H9 (cell line): ENCODE measurements around the gene CPT1A. TPM values are rescaled to one million over a fixed set of nuclear protein-coding genes. Genes with fewer than 3 reads are reported as not detected.
A peak's percentile ranks its signal among the peaks of the same experiment; 100 is the strongest.

Experiments used
- DNase-seq: peaks from one replicate; pipeline ENCODE4 v3.0.0-alpha.2; 2017
- H2AFZ ChIP-seq: one replicate; pipeline ENCODE4 v1.6.1; 2013; ENCODE audit warnings: mild to moderate bottlenecking, low read length, control low read depth, moderate library complexity
- H2AK5ac ChIP-seq: 2 replicates; pipeline ENCODE4 v1.6.1; 2013; ENCODE audit warnings: low read length, control low read depth, mixed read lengths; ENCODE audit not compliant: insufficient read length
- H2BK120ac ChIP-seq: one replicate; pipeline ENCODE4 v1.6.1; 2013; ENCODE audit warnings: low read depth, mild to moderate bottlenecking, low read length, control low read depth, inconsistent platforms; ENCODE audit not compliant: poor library complexity, severe bottlenecking
- H2BK12ac ChIP-seq: 2 replicates; pipeline ENCODE4 v1.6.1; 2013; ENCODE audit warnings: low read length, control low read depth, mixed read lengths, low read depth; ENCODE audit not compliant: insufficient read length
- H2BK15ac ChIP-seq: 2 replicates; pipeline ENCODE4 v1.6.1; 2013; ENCODE audit warnings: low read depth, low read length, control low read depth
- H2BK20ac ChIP-seq: one replicate; pipeline ENCODE4 v1.6.1; 2013; ENCODE audit warnings: low read depth, mild to moderate bottlenecking, low read length, control low read depth, inconsistent platforms; ENCODE audit not compliant: poor library complexity, severe bottlenecking
- H2BK5ac ChIP-seq: 2 replicates; pipeline ENCODE4 v1.6.1; 2013; ENCODE audit warnings: low read length, control low read depth, mixed read lengths; ENCODE audit not compliant: insufficient read length
- H3K14ac ChIP-seq: 2 replicates; pipeline ENCODE4 v1.6.1; 2013; ENCODE audit warnings: low read length, control low read depth; ENCODE audit not compliant: insufficient read depth
- H3K18ac ChIP-seq: 2 replicates; pipeline ENCODE4 v1.6.1; 2013; ENCODE audit warnings: low read depth, mild to moderate bottlenecking, mixed read lengths, low read length, control low read depth; ENCODE audit not compliant: insufficient read length
- H3K23ac ChIP-seq: 2 replicates; pipeline ENCODE4 v1.6.1; 2013; ENCODE audit warnings: low read length, control low read depth, mixed read lengths, low read depth; ENCODE audit not compliant: insufficient read length
- H3K23me2 ChIP-seq: 2 replicates; pipeline ENCODE4 v1.6.1; 2013; ENCODE audit warnings: low read depth, mild to moderate bottlenecking, mixed read lengths, low read length, control low read depth; ENCODE audit not compliant: insufficient read length, poor library complexity, severe bottlenecking
- H3K27ac ChIP-seq: 2 replicates; pipeline ENCODE4 v1.5.1; 2013; ENCODE audit warnings: low read length, control low read depth, mixed read lengths, low read depth; ENCODE audit not compliant: insufficient read length
- H3K27me3 ChIP-seq: 2 replicates; pipeline ENCODE4 v1.6.1; 2013; ENCODE audit warnings: low read length, control low read depth, inconsistent platforms; ENCODE audit not compliant: insufficient read depth
- H3K4ac ChIP-seq: 2 replicates; pipeline ENCODE4 v1.6.1; 2013; ENCODE audit warnings: low read depth, mild to moderate bottlenecking, control low read depth, inconsistent platforms, low read length, moderate library complexity
- H3K4me1 ChIP-seq: 2 replicates; pipeline ENCODE4 v1.6.1; 2013; ENCODE audit warnings: low read length, control low read depth, inconsistent platforms; ENCODE audit not compliant: insufficient read depth
- H3K4me2 ChIP-seq: 2 replicates; pipeline ENCODE4 v1.6.1; 2013; ENCODE audit warnings: low read length, control low read depth, mixed read lengths; ENCODE audit not compliant: insufficient read length, insufficient read depth
- H3K56ac ChIP-seq: 2 replicates; pipeline ENCODE4 v1.6.1; 2013; ENCODE audit warnings: low read depth, mild to moderate bottlenecking, mixed read lengths, low read length, control low read depth; ENCODE audit not compliant: insufficient read length
- H3K79me1 ChIP-seq: 2 replicates; pipeline ENCODE4 v1.6.1; 2013; ENCODE audit warnings: low read depth, mild to moderate bottlenecking, moderate library complexity, low read length, control low read depth, inconsistent platforms; ENCODE audit not compliant: insufficient read depth, poor library complexity, severe bottlenecking
- H3K79me2 ChIP-seq: 2 replicates; pipeline ENCODE4 v1.6.1; 2013; ENCODE audit warnings: low read length, control low read depth, inconsistent platforms; ENCODE audit not compliant: insufficient read depth
- H3K9ac ChIP-seq: 2 replicates; pipeline ENCODE4 v1.6.1; 2013; ENCODE audit warnings: low read length, control low read depth, mixed read lengths; ENCODE audit not compliant: insufficient read length; ENCODE audit errors: extremely low read depth
- H3K9me3 ChIP-seq: one replicate; pipeline ENCODE4 v1.6.1; 2013; ENCODE audit warnings: low read depth, low read length, inconsistent platforms; ENCODE audit not compliant: control insufficient read depth
- H3T11ph ChIP-seq: one replicate; pipeline ENCODE4 v1.6.1; 2013; ENCODE audit warnings: mild to moderate bottlenecking, low read length, control low read depth, inconsistent platforms
- H4K20me1 ChIP-seq: one replicate; pipeline ENCODE4 v1.6.1; 2013; ENCODE audit not compliant: control insufficient read depth, insufficient read length, insufficient read depth
- H4K5ac ChIP-seq: 2 replicates; pipeline ENCODE4 v1.6.1; 2013; ENCODE audit warnings: low read depth, mild to moderate bottlenecking, mixed read lengths, low read length, control low read depth; ENCODE audit not compliant: insufficient read length
- H4K8ac ChIP-seq: replicated peaks from 2 replicates; pipeline ENCODE4 v1.6.1; 2013; ENCODE audit warnings: low read length, control low read depth, mixed read lengths, low read depth; ENCODE audit not compliant: insufficient read length
- H4K91ac ChIP-seq: 2 replicates; pipeline ENCODE4 v1.6.1; 2013; ENCODE audit warnings: low read depth, mild to moderate bottlenecking, moderate library complexity, mixed read lengths, low read length, control low read depth; ENCODE audit not compliant: insufficient read length
- H3K27ac Mint-ChIP-seq, 3 experiments: 2 replicates in 2 of 3; 3 replicates in 1 of 3; pipeline ENCODE4 v1.8.0; 2020 to 2021; ENCODE audit warnings: mixed read lengths in 3 of 3, mild to moderate bottlenecking in 1 of 3, moderate library complexity in 1 of 3
- H3K27me3 Mint-ChIP-seq: 2 replicates; pipeline ENCODE4 v1.8.0; 2021; ENCODE audit warnings: low read depth, mild to moderate bottlenecking, moderate library complexity, mixed read lengths
- H3K36me3 Mint-ChIP-seq, 3 experiments: 2 replicates in 2 of 3; 3 replicates in 1 of 3; pipeline ENCODE4 v1.8.0; 2020 to 2021; ENCODE audit warnings: low read depth in 3 of 3, mixed read lengths in 3 of 3; ENCODE audit not compliant: insufficient read depth in 1 of 3
- H3K4me1 Mint-ChIP-seq, 2 experiments: 2 replicates each; pipeline ENCODE4 v1.8.0; 2020; ENCODE audit warnings: mixed read lengths in 2 of 2
- H3K4me3 Mint-ChIP-seq, 2 experiments: 2 replicates in 1 of 2; 3 replicates in 1 of 2; pipeline ENCODE4 v1.8.0; 2020 to 2021; ENCODE audit warnings: mild to moderate bottlenecking in 2 of 2, mixed read lengths in 2 of 2, moderate library complexity in 1 of 2
- H3K9me3 Mint-ChIP-seq, 2 experiments: 2 replicates in 1 of 2; 3 replicates in 1 of 2; pipeline ENCODE4 v1.8.0; 2020; ENCODE audit warnings: mild to moderate bottlenecking in 2 of 2, mixed read lengths in 2 of 2, moderate library complexity in 1 of 2
- WGBS: extraction: QIAGEN DNeasy Blood & Tissue Kit; methylation state at CpG from one replicate; pipeline ENCODE4 v1.1.7; 2013; ENCODE audit warnings: missing lambda C conversion rate, low lambda C conversion rate, mixed read lengths; ENCODE audit not compliant: insufficient read length; ENCODE audit errors: extremely low coverage; 5-methylcytosine and 5-hydroxymethylcytosine counted together
- total RNA-seq: library from RNA; stranded (reverse); gene quantifications from 2 replicates; pipeline ENCODE4 v1.2.1, GENCODE V29; 2021
- TF ChIP-seq, protein P1 (sequence below): fragments of 200-600 bp; sonication (generic); conservative IDR thresholded peaks from 3 replicates; pipeline ENCODE4 v1.8.0; 2021; ENCODE audit warnings: antibody characterized with exemption, mild to moderate bottlenecking

CPT1A gene
- total RNA-seq, 1 experiment from 2014 or later = 7.5 TPM

DNA sequence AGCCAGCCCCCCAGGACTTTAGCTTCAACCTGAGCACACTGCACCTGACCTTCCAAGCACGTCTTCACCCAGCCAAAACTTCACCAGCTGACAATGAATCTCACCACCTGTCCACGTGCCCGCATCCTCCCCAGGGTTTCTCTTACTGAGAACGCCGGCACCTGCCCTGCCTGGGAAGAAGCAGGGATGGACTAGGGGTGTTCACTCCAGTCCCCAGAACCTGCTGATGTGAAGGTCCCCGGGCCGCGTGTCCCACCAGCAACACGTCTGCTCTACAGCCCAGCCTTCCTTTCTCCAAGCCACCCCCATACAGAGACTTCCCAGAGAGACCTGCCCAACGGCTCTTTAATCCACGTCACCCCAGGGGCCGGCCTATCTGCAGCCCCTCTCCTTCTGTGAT lies 12.8 kb downstream of the CPT1A start:
- Histone ChIP-seq H3K9me3 (no peaks in the 10 kb centered on the region), H2AK5ac (no peak overlapping the region), H4K5ac (no peak overlapping the region), H2BK15ac (no peak overlapping the region), H3K27ac (no peak overlapping the region), H2BK120ac (no peak overlapping the region), H2BK12ac (no peak overlapping the region), H3K79me2 (no peaks in the 10 kb centered on the region), H3K4me2 (no peak overlapping the region), H3K23ac (no peak overlapping the region), H3K56ac (no peak overlapping the region), H3K14ac (no peak overlapping the region), H3K4ac (no peak overlapping the region), H4K20me1 (no peaks in the 10 kb centered on the region), H4K91ac (no peak overlapping the region), H3K27me3 (no peaks in the 10 kb centered on the region), H3K4me1 (peaks cover 5% of the 10 kb centered on the region; the same call in 1 of the 2 replicates), H4K8ac (no peak overlapping the region), H3K18ac (no peak overlapping the region), H2BK5ac (no peak overlapping the region), H3K23me2 (no peaks in the 10 kb centered on the region), H3K79me1 (no peaks in the 10 kb centered on the region), H2BK20ac (no peak overlapping the region), H3K9ac (no peak overlapping the region), H3T11ph (no peak overlapping the region), H2AFZ (no peak overlapping the region)
- Mint-ChIP-seq H3K4me1 (peaks cover 30 to 31% of the 10 kb centered on the region in 2 experiments), H3K4me3 (no peak overlapping the region), H3K27me3 (peaks cover 4% of the 10 kb centered on the region; the same call in 1 of the 2 replicates), H3K9me3 (no peaks in the 10 kb centered on the region), H3K36me3 (no peaks in the 10 kb centered on the region), H3K27ac (peak overlapping the region in 1 of 3 experiments; percentile 88; a peak in 1 of 7 replicates)
- WGBS = no CpG with 5 or more reads among the region's 12 CpGs
- no peak for DNase-seq
- TF ChIP-seq, protein P1, sequence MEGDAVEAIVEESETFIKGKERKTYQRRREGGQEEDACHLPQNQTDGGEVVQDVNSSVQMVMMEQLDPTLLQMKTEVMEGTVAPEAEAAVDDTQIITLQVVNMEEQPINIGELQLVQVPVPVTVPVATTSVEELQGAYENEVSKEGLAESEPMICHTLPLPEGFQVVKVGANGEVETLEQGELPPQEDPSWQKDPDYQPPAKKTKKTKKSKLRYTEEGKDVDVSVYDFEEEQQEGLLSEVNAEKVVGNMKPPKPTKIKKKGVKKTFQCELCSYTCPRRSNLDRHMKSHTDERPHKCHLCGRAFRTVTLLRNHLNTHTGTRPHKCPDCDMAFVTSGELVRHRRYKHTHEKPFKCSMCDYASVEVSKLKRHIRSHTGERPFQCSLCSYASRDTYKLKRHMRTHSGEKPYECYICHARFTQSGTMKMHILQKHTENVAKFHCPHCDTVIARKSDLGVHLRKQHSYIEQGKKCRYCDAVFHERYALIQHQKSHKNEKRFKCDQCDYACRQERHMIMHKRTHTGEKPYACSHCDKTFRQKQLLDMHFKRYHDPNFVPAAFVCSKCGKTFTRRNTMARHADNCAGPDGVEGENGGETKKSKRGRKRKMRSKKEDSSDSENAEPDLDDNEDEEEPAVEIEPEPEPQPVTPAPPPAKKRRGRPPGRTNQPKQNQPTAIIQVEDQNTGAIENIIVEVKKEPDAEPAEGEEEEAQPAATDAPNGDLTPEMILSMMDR = no peak
